Liver (tissue), 9 donors: ENCODE results near the gene FREM2. TPM values are rescaled to one million over a fixed set of nuclear protein-coding genes. Genes with fewer than 3 reads are reported as not detected.

Source experiments
- DNase-seq: peaks from one replicate; pipeline ENCODE4 v3.0.0-alpha.2; 2017; ENCODE audit warnings: low spot score
- H3K27ac ChIP-seq, 2 donors: one replicate each; pipeline ENCODE4 v1.7.0; 2013; ENCODE audit warnings: inconsistent platforms in 2 of 2, low read length in 2 of 2, control low read depth in 1 of 2, low read depth in 1 of 2, mild to moderate bottlenecking in 1 of 2
- H3K27me3 ChIP-seq, 4 donors: one replicate each; pipeline versions ENCODE4 v1.6.1 to v1.7.0; 2013; ENCODE audit warnings: low read length in 3 of 4, inconsistent platforms in 1 of 4, mild to moderate bottlenecking in 1 of 4, moderate library complexity in 1 of 4; ENCODE audit not compliant: control insufficient read depth in 4 of 4, insufficient read depth in 4 of 4
- H3K36me3 ChIP-seq, 4 donors: one replicate each; pipeline versions ENCODE4 v1.6.1 to v1.7.0; 2013; ENCODE audit warnings: low read length in 3 of 4, mild to moderate bottlenecking in 3 of 4, low read depth in 1 of 4, moderate library complexity in 1 of 4; ENCODE audit not compliant: control insufficient read depth in 4 of 4, insufficient read depth in 3 of 4
- H3K4me1 ChIP-seq, 4 donors: one replicate each; pipeline versions ENCODE4 v1.6.1 to v1.7.0; 2013; ENCODE audit warnings: low read length in 3 of 4, mild to moderate bottlenecking in 3 of 4, moderate library complexity in 1 of 4; ENCODE audit not compliant: control insufficient read depth in 4 of 4, insufficient read depth in 4 of 4
- H3K4me3 ChIP-seq, 3 donors: one replicate each; pipeline versions ENCODE4 v1.6.1 to v1.7.0; 2013; ENCODE audit warnings: low read length in 3 of 3, control low read depth in 1 of 3, low read depth in 1 of 3, mild to moderate bottlenecking in 1 of 3
- H3K9ac ChIP-seq, 2 donors: one replicate each; pipeline ENCODE4 v1.7.0; 2013; ENCODE audit warnings: low read length in 2 of 2, mild to moderate bottlenecking in 2 of 2, moderate library complexity in 2 of 2, control low read depth in 1 of 2, low read depth in 1 of 2
- H3K9me3 ChIP-seq, 4 donors: one replicate each; pipeline versions ENCODE4 v1.6.1 to v1.7.0; 2013; ENCODE audit warnings: low read length in 3 of 4; ENCODE audit not compliant: control insufficient read depth in 4 of 4
- ATF3 ChIP-seq: IDR thresholded peaks from 2 replicates; pipeline ENCODE4 v1.6.1; 2016; ENCODE audit warnings: antibody characterized with exemption
- EGR1 ChIP-seq, 2 donors: IDR thresholded peaks; 2 replicates each; pipeline ENCODE4 v1.6.1; 2016 to 2018; ENCODE audit warnings: antibody characterized with exemption in 2 of 2, low read depth in 2 of 2
- FOXA1 ChIP-seq: IDR thresholded peaks from 2 replicates; pipeline ENCODE4 v1.6.1; 2016; ENCODE audit warnings: antibody characterized with exemption
- FOXA2 ChIP-seq: IDR thresholded peaks from 2 replicates; pipeline ENCODE4 v1.6.1; 2016; ENCODE audit warnings: antibody characterized with exemption
- GABPA ChIP-seq, 2 donors: IDR thresholded peaks in 1 of 2; conservative IDR thresholded peaks in 1 of 2; 2 replicates each; pipeline ENCODE4 v1.6.1; 2016; ENCODE audit warnings: antibody characterized with exemption in 2 of 2, mild to moderate bottlenecking in 1 of 2, moderate library complexity in 1 of 2
- HNF4A ChIP-seq, 2 donors: conservative IDR thresholded peaks; 2 replicates each; pipeline ENCODE4 v1.6.1; 2016; ENCODE audit warnings: antibody characterized with exemption in 2 of 2, mild to moderate bottlenecking in 2 of 2
- HNF4G ChIP-seq: IDR thresholded peaks from 2 replicates; pipeline ENCODE4 v1.6.1; 2016; ENCODE audit warnings: antibody characterized with exemption
- JUND ChIP-seq, 2 donors: IDR thresholded peaks; 2 replicates each; pipeline ENCODE4 v1.6.1; 2016; ENCODE audit warnings: antibody characterized with exemption in 2 of 2
- NR2F2 ChIP-seq: IDR thresholded peaks from 2 replicates; pipeline ENCODE4 v1.6.1; 2016; ENCODE audit warnings: antibody characterized with exemption
- RAD21 ChIP-seq, 2 donors: IDR thresholded peaks; 2 replicates each; pipeline ENCODE4 v1.6.1; 2016; ENCODE audit warnings: antibody characterized with exemption in 2 of 2, mild to moderate bottlenecking in 2 of 2
- REST ChIP-seq: IDR thresholded peaks from 2 replicates; pipeline ENCODE4 v1.6.1; 2016; ENCODE audit warnings: antibody characterized with exemption, mild to moderate bottlenecking
- RXRA ChIP-seq, 2 donors: IDR thresholded peaks; 2 replicates each; pipeline ENCODE4 v1.6.1; 2017 to 2018; ENCODE audit warnings: antibody characterized with exemption in 2 of 2, mild to moderate bottlenecking in 1 of 2
- SP1 ChIP-seq: IDR thresholded peaks from 2 replicates; pipeline ENCODE4 v1.6.1; 2018; ENCODE audit warnings: antibody characterized with exemption, mild to moderate bottlenecking
- YY1 ChIP-seq: IDR thresholded peaks from 2 replicates; pipeline ENCODE4 v1.6.1; 2016; ENCODE audit warnings: antibody characterized with exemption, mild to moderate bottlenecking
- ZBTB33 ChIP-seq: IDR thresholded peaks from 2 replicates; pipeline ENCODE4 v1.6.1; 2016; ENCODE audit warnings: antibody characterized with exemption
- WGBS: extraction: QIAGEN DNeasy Blood & Tissue Kit; methylation state at CpG from one replicate; pipeline ENCODE4 v1.1.7; 2013; 5-methylcytosine and 5-hydroxymethylcytosine counted together
- polyA plus RNA-seq, 2 donors: library from polyadenylated mRNA; stranded (reverse) in 1 of 2; unstranded in 1 of 2; fragments of 200-250 nt in 1 of 2; fragments of >200 nt in 1 of 2; fragmentation: Nextera tagmentation in 1 of 2; extraction: Ambion mirVana in 1 of 2; gene quantifications; one replicate each; pipeline versions ENCODE4 v1.2.1 to v1.2.3, GENCODE V29; 2013 to 2015
- total RNA-seq, 2 donors: library from RNA; depleted of rRNA; stranded (reverse); fragments of >200 nt; gene quantifications; one replicate each; pipeline ENCODE4 v1.2.3, GENCODE V29; 2014
- TF ChIP-seq, protein P1 (sequence below): IDR thresholded peaks from 2 replicates; pipeline ENCODE4 v1.6.1; 2016; ENCODE audit warnings: antibody characterized with exemption
- donor health status: healthy.
- donor health status: healthy.
- donor health status: healthy.
- donor health status: healthy.
- donor health status: healthy.

The FREM2 gene
- total and polyA plus RNA-seq, 4 donors: 0.17 to 1.7 (median 0.37) TPM

- H3K27me3 ChIP-seq: no peaks in the 10 kb centered on the region
- TF ChIP-seq GABPA (IDR thresholded peaks at IDR 0.05 in 1 of 2, conservative IDR thresholded peaks at IDR 0.05 in 1 of 2) (no peak), HNF4A (conservative IDR thresholded peaks at IDR 0.05) (no peak), FOXA1 (no peak), SP1 (no peak), FOXA2 (no peak), RXRA (IDR thresholded peaks at IDR 0.05) (no peak), JUND (IDR thresholded peaks at IDR 0.05) (no peak), YY1 (no peak), HNF4G (no peak), RAD21 (IDR thresholded peaks at IDR 0.05) (no peak), ATF3 (no peak), REST (no peak), ZBTB33 (no peak), NR2F2 (no peak)
- TF ChIP-seq, protein P1, sequence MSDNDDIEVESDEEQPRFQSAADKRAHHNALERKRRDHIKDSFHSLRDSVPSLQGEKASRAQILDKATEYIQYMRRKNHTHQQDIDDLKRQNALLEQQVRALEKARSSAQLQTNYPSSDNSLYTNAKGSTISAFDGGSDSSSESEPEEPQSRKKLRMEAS: no peak
- no peaks in the 10 kb centered on the region for H3K9me3 ChIP-seq
- no peak overlapping the region for H3K9ac ChIP-seq
- no peak overlapping the region for H3K27ac ChIP-seq
- WGBS: 81% methylated on average over 15 of the region's 15 CpGs
- no peaks in the 10 kb centered on the region for H3K36me3 ChIP-seq
- no peaks in the 10 kb centered on the region for H3K4me1 ChIP-seq
- no peak overlapping the region for H3K4me3 ChIP-seq
- DNase-seq: no peak
Observed at GRCh38 chr13:38784036-38784880, 97.4 kb downstream of the FREM2 start.

- Histone ChIP-seq H3K4me3 (peak overlapping the region in 1 of 3 donors; percentile 17), H3K9ac (no peak overlapping the region), H3K9me3 (no peaks in the 10 kb centered on the region), H3K27me3 (no peaks in the 10 kb centered on the region), H3K36me3 (no peaks in the 10 kb centered on the region), H3K27ac (no peak overlapping the region), H3K4me1 (no peaks in the 10 kb centered on the region)
- DNase-seq: no peak
- WGBS: 42% methylated on average over 2 of the region's 2 CpGs
- TF ChIP-seq HNF4A (conservative IDR thresholded peaks at IDR 0.05) (no peak), JUND (IDR thresholded peaks at IDR 0.05) (no peak), FOXA1 (no peak), HNF4G (no peak), EGR1 (IDR thresholded peaks at IDR 0.05; ENCODE audit: low read depth in 2 of 2) (no peak), RXRA (IDR thresholded peaks at IDR 0.05) (no peak), NR2F2 (no peak), REST (no peak), ATF3 (no peak), GABPA (IDR thresholded peaks at IDR 0.05 in 1 of 2, conservative IDR thresholded peaks at IDR 0.05 in 1 of 2) (no peak)
Observed at GRCh38 chr13:38785042-38785441, 98.2 kb downstream of the FREM2 start.
